ENCODE results near the gene GOLGA6C.
"Not testable (repeated sequence)": the region's sequence is repeated elsewhere in the genome, so short reads cannot be mapped to it uniquely, and the experiment has no call there.

The GOLGA6C gene

GRCh38 chr15:75258034-75258433 lies at the start of gene GOLGA6C:
TSS of gene GOLGA6C (plus strand) at chr15:75258334. CDS start at chr15:75258599, 265 bp downstream.
- H3K27ac ChIP-seq; CTCF ChIA-PET; POLR2A ChIA-PET (ENCODE audit: low non-redundant PET); DNase-seq (ENCODE audit: low spot score): not testable (repeated sequence)

GRCh38 chr15:75208501-75209288 lies 49.4 kb upstream of the GOLGA6C start:
- no peak for TF ChIP-seq CTCF (conservative IDR thresholded peaks at IDR 0.05; ENCODE audit: low read depth)
- ChIA-PET POLR2A (ENCODE audit: low non-redundant PET) (no interaction called here), CTCF (interaction anchor here (0.6 to 11.3 kb wide), 2 partner anchors 118 to 178 kb away, joined by 3 to 134 read pairs; no protein-coding TSS in a partner anchor)
- H3K27ac ChIP-seq = peak overlapping the region; percentile 27
- DNase-seq (ENCODE audit: low spot score) = no peak

- POLR2A ChIA-PET (ENCODE audit: low non-redundant PET) = no interaction called here
Measured at GRCh38 chr15:75209289-75209676, 48.9 kb upstream of the GOLGA6C start.

GRCh38 chr15:75210811-75211230 lies 47.3 kb upstream of the GOLGA6C start:
- H3K27ac ChIP-seq = peak overlapping the region; percentile 27
- CTCF ChIA-PET = interaction anchor here (11.3 kb wide), 1 partner anchor 180 kb away, joined by 134 read pairs; no protein-coding TSS in a partner anchor
- POLR2A ChIA-PET (ENCODE audit: low non-redundant PET) = no interaction called here
- TF ChIP-seq CTCF (conservative IDR thresholded peaks at IDR 0.05; ENCODE audit: low read depth) = no peak
- no peak for DNase-seq (ENCODE audit: low spot score)

More at GRCh38 chr15:75209289-75209676, 48.9 kb upstream of the GOLGA6C start:
- DNase-seq (ENCODE audit: low spot score) = no peak
- CTCF ChIA-PET = interaction anchor here (0.6 to 11.3 kb wide), 2 partner anchors 119 to 179 kb away, joined by 3 to 134 read pairs; no protein-coding TSS in a partner anchor
- no peak for TF ChIP-seq CTCF (conservative IDR thresholded peaks at IDR 0.05; ENCODE audit: low read depth)
- peak overlapping the region; percentile 27 for H3K27ac ChIP-seq

GRCh38 chr15:75211436-75212199 lies 46.5 kb upstream of the GOLGA6C start:
- ChIA-PET CTCF (interaction anchor here (11.3 kb wide), 1 partner anchor 181 kb away, joined by 134 read pairs; no protein-coding TSS in a partner anchor), POLR2A (ENCODE audit: low non-redundant PET) (no interaction called here)
- TF ChIP-seq CTCF (conservative IDR thresholded peaks at IDR 0.05; ENCODE audit: low read depth) = no peak
- H3K27ac ChIP-seq = peak overlapping the region; percentile 27
- peak; percentile 38 for DNase-seq (ENCODE audit: low spot score)

- ChIA-PET POLR2A (ENCODE audit: low non-redundant PET) (no interaction called here), CTCF (no interaction called here)
- no peak for TF ChIP-seq CTCF (conservative IDR thresholded peaks at IDR 0.05; ENCODE audit: low read depth)
- no peak for DNase-seq (ENCODE audit: low spot score)
- H3K27ac ChIP-seq = peak overlapping the region; percentile 27
Measured at GRCh38 chr15:75212200-75212858, 45.8 kb upstream of the GOLGA6C start.
